NB4 (cell line): Measurements from ENCODE around the gene SUSD4.

Source experiments
- MYC ChIP-seq: IDR thresholded peaks from 2 replicates; pipeline ENCODE4 v1.6.1; 2011; ENCODE audit warnings: low read depth, low read length
- TF ChIP-seq, protein P1 (sequence below): IDR thresholded peaks from one replicate; pipeline ENCODE4 v1.5.1; 2012; ENCODE audit warnings: low read depth, low read length

DNA sequence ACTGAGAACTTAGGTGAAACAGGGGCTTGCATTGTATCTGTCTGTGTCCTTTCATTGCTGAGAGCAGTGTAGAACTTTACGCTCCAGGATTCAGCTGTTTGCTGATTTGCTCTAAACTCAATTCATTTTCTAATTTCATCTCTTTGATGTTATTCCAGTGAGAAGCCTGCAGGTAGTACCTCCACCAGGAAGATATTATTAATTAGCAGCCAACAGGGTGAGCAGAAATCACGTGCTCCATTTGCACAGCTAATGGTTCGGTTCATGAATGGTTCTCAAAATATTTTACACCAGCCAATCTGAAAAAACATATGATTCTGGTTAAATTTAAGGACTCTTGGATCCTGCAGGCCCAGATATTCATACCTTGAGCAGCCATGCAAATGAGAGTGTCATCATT is 52.1 kb downstream of the SUSD4 start:
- TF ChIP-seq, protein P1, sequence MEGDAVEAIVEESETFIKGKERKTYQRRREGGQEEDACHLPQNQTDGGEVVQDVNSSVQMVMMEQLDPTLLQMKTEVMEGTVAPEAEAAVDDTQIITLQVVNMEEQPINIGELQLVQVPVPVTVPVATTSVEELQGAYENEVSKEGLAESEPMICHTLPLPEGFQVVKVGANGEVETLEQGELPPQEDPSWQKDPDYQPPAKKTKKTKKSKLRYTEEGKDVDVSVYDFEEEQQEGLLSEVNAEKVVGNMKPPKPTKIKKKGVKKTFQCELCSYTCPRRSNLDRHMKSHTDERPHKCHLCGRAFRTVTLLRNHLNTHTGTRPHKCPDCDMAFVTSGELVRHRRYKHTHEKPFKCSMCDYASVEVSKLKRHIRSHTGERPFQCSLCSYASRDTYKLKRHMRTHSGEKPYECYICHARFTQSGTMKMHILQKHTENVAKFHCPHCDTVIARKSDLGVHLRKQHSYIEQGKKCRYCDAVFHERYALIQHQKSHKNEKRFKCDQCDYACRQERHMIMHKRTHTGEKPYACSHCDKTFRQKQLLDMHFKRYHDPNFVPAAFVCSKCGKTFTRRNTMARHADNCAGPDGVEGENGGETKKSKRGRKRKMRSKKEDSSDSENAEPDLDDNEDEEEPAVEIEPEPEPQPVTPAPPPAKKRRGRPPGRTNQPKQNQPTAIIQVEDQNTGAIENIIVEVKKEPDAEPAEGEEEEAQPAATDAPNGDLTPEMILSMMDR = no peak
- TF ChIP-seq MYC = no peak
